Head of caudate nucleus (tissue), 42 donors: ENCODE data around the gene ACBD6.

ENCODE experiments used
- DNase-seq, 42 donors: peaks; one replicate each; pipeline versions ENCODE4 v3.0.0 to v3.0.0-alpha.2; 2020 to 2021; ENCODE audit warnings: mixed read lengths in 7 of 42
- intact Hi-C: fragments of 100-400 bp; cut with DNase I; formaldehyde crosslinking; loops from one replicate; pipeline ENCODE4 v1.15.0; 2022

Gene ACBD6

DNA sequence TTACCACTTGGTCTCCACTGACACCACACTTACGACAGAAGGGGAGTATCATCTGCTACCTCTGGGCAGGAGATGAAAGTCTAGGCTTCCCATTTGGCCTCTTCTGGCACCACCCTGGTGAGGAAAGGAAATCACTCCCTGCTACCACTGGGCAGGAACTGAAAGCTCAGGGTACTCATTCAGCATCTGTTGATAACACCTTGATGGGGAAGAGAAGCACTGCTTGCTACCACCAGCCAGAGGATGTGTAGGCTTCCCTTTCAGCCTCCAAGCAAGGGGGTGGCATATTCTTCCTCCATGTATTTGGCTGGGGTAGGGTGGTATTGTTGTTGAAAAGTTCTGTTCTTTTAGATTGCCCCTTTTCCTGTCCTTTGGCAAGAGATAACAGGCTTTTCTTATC is 115.0 kb downstream of the ACBD6 start:
- DNase-seq, result no peak
- intact Hi-C loops, result no loop called here

GRCh38 chr1:180386745-180387367 is 115.5 kb downstream of the ACBD6 start:
- DNase-seq, result no peak
- intact Hi-C loops, result no loop called here

DNA sequence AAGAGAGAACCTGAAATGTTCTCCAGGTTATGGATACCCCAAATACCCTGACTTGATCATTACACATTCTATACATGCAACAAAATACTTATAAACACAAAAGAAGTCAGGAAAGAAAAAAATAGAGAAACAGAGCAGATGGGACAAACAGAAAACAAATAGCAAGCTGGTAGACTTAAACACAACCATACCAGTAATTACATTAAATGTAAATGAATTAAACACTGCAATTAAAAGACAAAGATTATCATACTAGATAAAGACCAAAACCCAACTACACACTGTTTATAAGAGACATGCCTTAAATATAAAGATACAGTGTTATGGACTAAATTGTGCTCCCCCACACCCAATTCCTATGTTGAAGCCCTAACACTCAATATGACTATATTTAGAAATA is 117.2 kb downstream of the ACBD6 start:
- no peak for DNase-seq
- intact Hi-C loops, result no loop called here

- intact Hi-C loops, result no loop called here
- no peak for DNase-seq
These were observed 117.9 kb downstream of the ACBD6 start for GRCh38 chr1:180384286-180385005.

GRCh38 chr1:180382326-180383115 is 119.9 kb downstream of the ACBD6 start:
- intact Hi-C loops, result no loop called here
- no peak for DNase-seq

GRCh38 chr1:180381184-180381580 is 121.2 kb downstream of the ACBD6 start:
- DNase-seq, result no peak
- intact Hi-C loops, result no loop called here

GRCh38 chr1:180380259-180381183 is 121.9 kb downstream of the ACBD6 start:
- intact Hi-C loops, result no loop called here
- no peak for DNase-seq

DNA sequence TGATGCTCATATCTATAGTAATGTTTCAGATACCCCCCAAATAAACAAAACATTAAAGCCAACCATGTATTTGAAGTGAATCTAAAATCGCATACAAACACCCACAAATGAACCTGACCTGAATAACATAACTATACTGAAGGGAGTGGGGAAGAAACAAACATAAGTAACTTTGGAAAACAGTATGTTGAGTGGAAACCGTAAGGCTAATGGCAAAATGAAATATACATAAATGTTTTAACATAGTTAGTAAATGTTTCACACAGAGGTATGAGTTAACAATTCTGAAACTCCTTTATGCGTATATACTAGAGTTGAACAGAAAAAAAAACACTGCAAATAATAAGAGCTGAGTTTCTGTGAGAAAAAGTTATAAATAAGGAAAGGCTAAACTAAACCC is 125.6 kb downstream of the ACBD6 start:
- intact Hi-C loops, result no loop called here
- no peak for DNase-seq

DNA sequence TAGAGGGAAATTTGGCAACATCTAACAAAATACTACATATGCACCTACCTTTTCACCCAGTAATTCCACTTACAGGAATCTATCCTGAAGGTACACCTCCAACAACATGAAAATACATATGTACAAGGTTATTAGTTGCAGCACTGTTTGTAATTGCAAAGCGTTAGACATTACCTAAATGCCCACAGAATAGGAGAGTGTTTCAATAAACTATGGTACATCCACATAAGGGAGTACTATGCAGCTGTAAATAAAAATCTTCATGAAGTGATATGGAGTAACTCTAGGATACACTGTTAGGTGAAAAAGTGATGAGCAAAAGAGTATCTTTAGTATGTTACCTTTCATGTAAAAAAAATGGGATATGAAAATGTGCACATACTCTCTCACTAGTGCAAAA is 126.1 kb downstream of the ACBD6 start:
- DNase-seq, result no peak
- intact Hi-C loops, result no loop called here

GRCh38 chr1:180372728-180373127 is 129.6 kb downstream of the ACBD6 start:
- intact Hi-C loops, result no loop called here
- no peak for DNase-seq

DNA sequence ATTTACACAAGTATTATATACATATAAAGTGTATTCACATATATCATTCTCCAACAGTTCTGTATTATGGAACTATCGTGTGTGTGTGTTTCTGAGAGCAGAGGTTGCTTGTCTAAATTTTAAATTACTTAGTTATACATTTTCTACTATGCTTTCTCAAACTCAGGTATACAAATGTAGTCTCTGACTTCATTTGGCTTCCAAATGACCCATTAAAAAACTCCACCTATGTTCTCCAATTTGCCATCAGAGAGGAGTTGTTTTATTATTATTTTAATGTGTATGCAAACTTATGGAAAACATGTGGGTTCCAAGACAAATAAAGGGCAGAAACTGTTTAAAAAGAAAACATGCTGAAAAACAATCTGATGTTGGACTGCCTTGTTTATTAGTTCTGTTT is 131.8 kb downstream of the ACBD6 start:
- intact Hi-C loops, result no loop called here
- DNase-seq, result no peak

- intact Hi-C loops, result no loop called here
- DNase-seq, result no peak
These were observed 132.2 kb downstream of the ACBD6 start for GRCh38 chr1:180370188-180370587.

- intact Hi-C loops, result no loop called here
- DNase-seq, result no peak
These were observed 133.3 kb downstream of the ACBD6 start for GRCh38 chr1:180369061-180369460.

GRCh38 chr1:180366371-180367068 is 135.9 kb downstream of the ACBD6 start:
- DNase-seq, result no peak
- intact Hi-C loops, result no loop called here

GRCh38 chr1:180365039-180365438 is 137.3 kb downstream of the ACBD6 start:
- intact Hi-C loops, result no loop called here
- peak in 1 of 42 donors; percentile 7 for DNase-seq

GRCh38 chr1:180363246-180363995 is 139.0 kb downstream of the ACBD6 start:
- intact Hi-C loops, result no loop called here
- no peak for DNase-seq

- intact Hi-C loops, result no loop called here
- DNase-seq, result no peak
These were observed 141.9 kb downstream of the ACBD6 start for GRCh38 chr1:180360333-180361075.
